Measurements from ENCODE around the gene AZU1.

GRCh38 chr19:871446-872265, 44.0 kb downstream of the AZU1 start:
- no peak for TF ChIP-seq CTCF (IDR thresholded peaks at IDR 0.05)
- no peak for TF ChIP-seq POLR2AphosphoS5 (IDR thresholded peaks at IDR 0.05)
- TF ChIP-seq POLR2A (IDR thresholded peaks at IDR 0.05) = no peak
- TF ChIP-seq EP300 (IDR thresholded peaks at IDR 0.05) = no peak

All from stomach (tissue), 4 donors.